Panc1 (cell line): Measurements from ENCODE around the gene RGL4. TPM values are rescaled to one million over a fixed set of nuclear protein-coding genes. Genes with fewer than 3 reads are reported as not detected.

Experiments
- ATAC-seq: fragments of 200-7000 bp; cut with Tn5 transposase; 2 replicates; pipeline ENCODE4 v1.9.1; 2020; ENCODE audit warnings: mild to moderate bottlenecking, moderate library complexity
- BruUV-seq: library from RNA; stranded (reverse); fragments of 400-500 nt; replicated peaks from 2 replicates; lab custom pipeline; 2021; lab: Mats Ljungman, UMichigan
- CTCF ChIA-PET: fragments of 300-600 bp; sonication (Branson Sonifier 250); formaldehyde crosslinking; loops from one replicate; lab custom pipeline; 2022; ENCODE audit warnings: antibody characterized with exemption; lab: Charles Lee
- POLR2A ChIA-PET: fragments of 300-600 bp; sonication (Branson Sonifier 250); formaldehyde crosslinking; loops from one replicate; lab custom pipeline; 2022; ENCODE audit warnings: antibody characterized with exemption; lab: Charles Lee
- DNase-seq: peaks from one replicate; pipeline ENCODE4 v3.0.0-alpha.2; 2010; ENCODE audit warnings: low read depth, low spot score
- H3K27ac ChIP-seq: 2 replicates; pipeline ENCODE4 v1.5.1; 2011; ENCODE audit warnings: mild to moderate bottlenecking, low read length, inconsistent platforms
- H3K27me3 ChIP-seq: fragments of 200-500 bp; sonication (Bioruptor generic); 2 replicates; pipeline ENCODE4 v1.6.0; 2014; ENCODE audit warnings: low read length, inconsistent platforms; ENCODE audit not compliant: control insufficient read depth, insufficient read depth
- H3K36me3 ChIP-seq: fragments of 200-500 bp; sonication (Bioruptor generic); 2 replicates; pipeline ENCODE4 v1.5.1; 2014; ENCODE audit warnings: inconsistent platforms, mild to moderate bottlenecking, low read length, moderate library complexity; ENCODE audit not compliant: control insufficient read depth, insufficient read depth
- H3K4me1 ChIP-seq: 2 replicates; pipeline ENCODE4 v1.5.1; 2011; ENCODE audit warnings: inconsistent platforms, mild to moderate bottlenecking, low read length, moderate library complexity; ENCODE audit not compliant: control insufficient read depth, insufficient read depth
- H3K4me3 ChIP-seq, 2 experiments: 2 replicates each; pipeline ENCODE4 v1.5.1; 2011 to 2012; ENCODE audit warnings: low read depth in 2 of 2, low read length in 2 of 2, mild to moderate bottlenecking in 2 of 2, inconsistent platforms in 1 of 2, moderate library complexity in 1 of 2
- H3K9me3 ChIP-seq: fragments of 200-500 bp; sonication (Bioruptor generic); 2 replicates; pipeline ENCODE4 v1.5.1; 2014; ENCODE audit warnings: low read depth, mild to moderate bottlenecking, inconsistent platforms, low read length, moderate library complexity; ENCODE audit not compliant: control insufficient read depth, insufficient read depth
- POLR2AphosphoS5 ChIP-seq: IDR thresholded peaks from 2 replicates; pipeline ENCODE4 v1.6.1; 2012; ENCODE audit warnings: mild to moderate bottlenecking, low read depth, low read length, moderate library complexity
- SIN3A ChIP-seq: IDR thresholded peaks from 2 replicates; pipeline ENCODE4 v1.6.1; 2012; ENCODE audit warnings: low read depth, mild to moderate bottlenecking, low read length, moderate library complexity, borderline replicate concordance; ENCODE audit not compliant: insufficient read depth
- TCF7L2 ChIP-seq: IDR thresholded peaks from 2 replicates; pipeline ENCODE4 v1.6.1; 2011; ENCODE audit warnings: mild to moderate bottlenecking, low read depth, low read length, inconsistent platforms
- in situ Hi-C: cut with HindIII; loops from 2 replicates; pipeline ENCODE4 v1.10.0; 2016; ENCODE audit warnings: low sequenced_read_pairs, low pct_unique_long_range_greater_than_20kb
- intact Hi-C: fragments of 100-400 bp; cut with micrococcal nuclease; formaldehyde crosslinking; loops from one replicate; pipeline ENCODE4 v1.10.0; 2022; ENCODE audit not compliant: unreplicated experiment
- total RNA-seq: library from RNA; stranded (reverse); gene quantifications from one replicate; pipeline ENCODE4 v1.2.1, GENCODE V29; 2021; ENCODE audit not compliant: unreplicated experiment
- TF ChIP-seq, protein P1 (sequence below): fragments of 450-650 bp; IDR thresholded peaks from 2 replicates; pipeline ENCODE4 v1.5.1; 2017; ENCODE audit warnings: mild to moderate bottlenecking
- TF ChIP-seq, protein P2 (sequence below), 2 experiments: IDR thresholded peaks; 2 replicates each; pipeline ENCODE4 v1.6.1; 2011 to 2012; ENCODE audit warnings: low read depth in 2 of 2, control low read depth in 1 of 2, low read length in 1 of 2, mild to moderate bottlenecking in 1 of 2, moderate library complexity in 1 of 2; ENCODE audit not compliant: insufficient read depth in 1 of 2

RGL4 gene
- total RNA-seq, 1 experiment from 2014 or later, result not detected

DNA sequence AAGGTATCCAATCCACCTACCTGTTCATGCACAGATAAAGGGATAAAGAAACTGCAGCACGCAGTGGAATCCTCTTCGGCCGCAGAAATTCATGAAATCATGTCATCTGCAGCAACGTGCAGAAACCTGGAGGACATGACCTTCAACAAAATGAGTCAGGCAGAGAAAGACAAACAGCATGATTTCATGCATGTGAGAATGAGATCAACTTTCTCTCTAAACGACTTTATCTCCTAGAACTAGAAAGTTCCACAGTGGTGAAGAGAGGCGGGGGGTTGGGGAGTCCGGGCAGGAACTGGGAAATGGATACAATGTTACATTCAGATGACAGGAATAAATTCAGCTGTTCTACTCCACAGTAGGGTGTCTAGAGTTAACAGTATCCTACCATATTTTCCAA, 9.9 kb downstream of the RGL4 start:
- no peak for ATAC-seq
- H3K9me3 ChIP-seq, result no peaks in the 10 kb centered on the region
- no peak for TF ChIP-seq TCF7L2
- TF ChIP-seq, protein P1, sequence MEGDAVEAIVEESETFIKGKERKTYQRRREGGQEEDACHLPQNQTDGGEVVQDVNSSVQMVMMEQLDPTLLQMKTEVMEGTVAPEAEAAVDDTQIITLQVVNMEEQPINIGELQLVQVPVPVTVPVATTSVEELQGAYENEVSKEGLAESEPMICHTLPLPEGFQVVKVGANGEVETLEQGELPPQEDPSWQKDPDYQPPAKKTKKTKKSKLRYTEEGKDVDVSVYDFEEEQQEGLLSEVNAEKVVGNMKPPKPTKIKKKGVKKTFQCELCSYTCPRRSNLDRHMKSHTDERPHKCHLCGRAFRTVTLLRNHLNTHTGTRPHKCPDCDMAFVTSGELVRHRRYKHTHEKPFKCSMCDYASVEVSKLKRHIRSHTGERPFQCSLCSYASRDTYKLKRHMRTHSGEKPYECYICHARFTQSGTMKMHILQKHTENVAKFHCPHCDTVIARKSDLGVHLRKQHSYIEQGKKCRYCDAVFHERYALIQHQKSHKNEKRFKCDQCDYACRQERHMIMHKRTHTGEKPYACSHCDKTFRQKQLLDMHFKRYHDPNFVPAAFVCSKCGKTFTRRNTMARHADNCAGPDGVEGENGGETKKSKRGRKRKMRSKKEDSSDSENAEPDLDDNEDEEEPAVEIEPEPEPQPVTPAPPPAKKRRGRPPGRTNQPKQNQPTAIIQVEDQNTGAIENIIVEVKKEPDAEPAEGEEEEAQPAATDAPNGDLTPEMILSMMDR, result no peak
- no peak for TF ChIP-seq POLR2AphosphoS5
- TF ChIP-seq, protein P2, sequence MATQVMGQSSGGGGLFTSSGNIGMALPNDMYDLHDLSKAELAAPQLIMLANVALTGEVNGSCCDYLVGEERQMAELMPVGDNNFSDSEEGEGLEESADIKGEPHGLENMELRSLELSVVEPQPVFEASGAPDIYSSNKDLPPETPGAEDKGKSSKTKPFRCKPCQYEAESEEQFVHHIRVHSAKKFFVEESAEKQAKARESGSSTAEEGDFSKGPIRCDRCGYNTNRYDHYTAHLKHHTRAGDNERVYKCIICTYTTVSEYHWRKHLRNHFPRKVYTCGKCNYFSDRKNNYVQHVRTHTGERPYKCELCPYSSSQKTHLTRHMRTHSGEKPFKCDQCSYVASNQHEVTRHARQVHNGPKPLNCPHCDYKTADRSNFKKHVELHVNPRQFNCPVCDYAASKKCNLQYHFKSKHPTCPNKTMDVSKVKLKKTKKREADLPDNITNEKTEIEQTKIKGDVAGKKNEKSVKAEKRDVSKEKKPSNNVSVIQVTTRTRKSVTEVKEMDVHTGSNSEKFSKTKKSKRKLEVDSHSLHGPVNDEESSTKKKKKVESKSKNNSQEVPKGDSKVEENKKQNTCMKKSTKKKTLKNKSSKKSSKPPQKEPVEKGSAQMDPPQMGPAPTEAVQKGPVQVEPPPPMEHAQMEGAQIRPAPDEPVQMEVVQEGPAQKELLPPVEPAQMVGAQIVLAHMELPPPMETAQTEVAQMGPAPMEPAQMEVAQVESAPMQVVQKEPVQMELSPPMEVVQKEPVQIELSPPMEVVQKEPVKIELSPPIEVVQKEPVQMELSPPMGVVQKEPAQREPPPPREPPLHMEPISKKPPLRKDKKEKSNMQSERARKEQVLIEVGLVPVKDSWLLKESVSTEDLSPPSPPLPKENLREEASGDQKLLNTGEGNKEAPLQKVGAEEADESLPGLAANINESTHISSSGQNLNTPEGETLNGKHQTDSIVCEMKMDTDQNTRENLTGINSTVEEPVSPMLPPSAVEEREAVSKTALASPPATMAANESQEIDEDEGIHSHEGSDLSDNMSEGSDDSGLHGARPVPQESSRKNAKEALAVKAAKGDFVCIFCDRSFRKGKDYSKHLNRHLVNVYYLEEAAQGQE (IDR thresholded peaks at IDR 0.05; ENCODE audit: insufficient read depth in 1 of 2, low read depth in 2 of 2, low read length in 1 of 2), result no peak
- no peak for TF ChIP-seq SIN3A
- no TSS peak for BruUV-seq
- ChIA-PET CTCF (no interaction called here), POLR2A (no interaction called here)
- H3K27me3 ChIP-seq, result no peaks in the 10 kb centered on the region
- H3K4me3 ChIP-seq, result no peak overlapping the region
- in situ Hi-C loops (no loop called here), intact Hi-C loops (no loop called here)
- H3K4me1 ChIP-seq, result no peaks in the 10 kb centered on the region
- H3K36me3 ChIP-seq, result no peaks in the 10 kb centered on the region
- no peak overlapping the region for H3K27ac ChIP-seq
- no peak for DNase-seq

DNA sequence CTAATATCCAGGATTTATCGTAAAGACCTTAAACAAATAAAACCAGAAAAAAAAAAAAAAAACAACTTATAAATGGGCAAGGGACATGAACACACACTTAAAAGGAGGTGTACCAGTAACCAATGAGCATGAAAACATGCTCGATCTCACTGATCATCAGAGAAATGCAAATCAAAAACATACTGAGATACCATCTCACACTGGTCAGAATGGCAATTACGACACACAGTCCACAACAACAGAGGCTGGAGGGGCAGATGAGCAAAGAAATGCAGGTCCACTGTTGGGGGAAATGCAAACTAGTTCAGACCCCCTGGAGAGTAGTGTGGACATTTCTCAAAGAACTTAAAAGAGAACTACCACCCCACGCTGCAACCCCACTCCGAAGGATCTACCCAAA, 13.2 kb downstream of the RGL4 start:
- CTCF ChIA-PET, result no interaction called here
- Histone ChIP-seq H3K4me3 (no peak overlapping the region), H3K4me1 (no peaks in the 10 kb centered on the region), H3K36me3 (peaks cover 2% of the 10 kb centered on the region; the same call in 1 of the 2 replicates), H3K27ac (no peak overlapping the region), H3K9me3 (no peaks in the 10 kb centered on the region), H3K27me3 (no peaks in the 10 kb centered on the region)
- no TSS peak for BruUV-seq
- intact Hi-C loops (no loop called here), in situ Hi-C loops (no loop called here)
- TF ChIP-seq TCF7L2 (no peak), SIN3A (no peak), POLR2AphosphoS5 (no peak)
- TF ChIP-seq, protein P1, result no peak
- TF ChIP-seq, protein P2 (IDR thresholded peaks at IDR 0.05; ENCODE audit: insufficient read depth in 1 of 2, low read depth in 2 of 2, low read length in 1 of 2), result no peak
- no peak for DNase-seq
- no peak for ATAC-seq
- POLR2A ChIA-PET, result no interaction called here
